ENCODE measurements around the gene ALDH16A1. TPM values are rescaled to one million over a fixed set of nuclear protein-coding genes. Genes with fewer than 3 reads are reported as not detected.

ALDH16A1 gene
- total and polyA plus RNA-seq, 7 donors: 3.6 to 12.9 (median 7.4) TPM

DNA sequence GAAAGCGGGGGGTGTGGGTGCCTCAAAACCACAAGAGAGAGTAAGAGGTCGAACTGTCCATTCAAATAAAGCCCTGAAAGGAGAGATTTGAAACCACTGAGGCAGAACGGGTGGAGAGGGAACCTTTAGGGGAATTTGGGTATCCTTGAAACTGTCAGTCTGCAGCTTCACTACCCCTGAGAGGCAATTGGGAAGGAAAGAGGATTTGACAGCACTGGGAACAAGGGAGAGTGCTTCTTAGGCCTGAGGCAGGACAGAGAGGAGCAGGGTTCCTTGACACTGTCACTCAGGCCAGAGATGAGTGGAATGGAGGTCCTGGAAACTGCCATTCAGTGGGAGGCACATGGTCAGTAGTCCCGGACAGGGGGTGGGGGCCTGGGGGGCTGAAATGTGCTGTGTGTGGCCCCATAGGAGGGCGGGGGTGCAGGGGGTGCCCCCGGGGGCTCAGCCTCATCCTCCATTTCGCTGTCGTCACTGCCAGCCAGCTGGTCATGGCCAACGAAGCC, 22.8 kb upstream of the ALDH16A1 start:
- Histone ChIP-seq H3K27me3 (ENCODE audit: insufficient read depth in 3 of 3, low read length in 2 of 3) (peaks cover 0 to 97% (median 62%) of the 10 kb centered on the region in 3 donors), H3K27ac (no peak overlapping the region), H3K36me3 (ENCODE audit: insufficient read depth in 1 of 2, low read depth in 1 of 2) (no peaks in the 10 kb centered on the region), H3K4me3 (no peak overlapping the region), H3K4me1 (peaks cover 7% of the 10 kb centered on the region), H3K9me3 (no peaks in the 10 kb centered on the region)
- TF ChIP-seq CTCF (IDR thresholded peaks at IDR 0.05): no peak
- WGBS, 3 donors: 61 to 63% (median 63%) methylated on average over 8 to 9 of the region's 9 CpGs
- no peak for DNase-seq
- intact Hi-C loops (cut with DNase I): no loop called here
- no peak for ATAC-seq

DNA sequence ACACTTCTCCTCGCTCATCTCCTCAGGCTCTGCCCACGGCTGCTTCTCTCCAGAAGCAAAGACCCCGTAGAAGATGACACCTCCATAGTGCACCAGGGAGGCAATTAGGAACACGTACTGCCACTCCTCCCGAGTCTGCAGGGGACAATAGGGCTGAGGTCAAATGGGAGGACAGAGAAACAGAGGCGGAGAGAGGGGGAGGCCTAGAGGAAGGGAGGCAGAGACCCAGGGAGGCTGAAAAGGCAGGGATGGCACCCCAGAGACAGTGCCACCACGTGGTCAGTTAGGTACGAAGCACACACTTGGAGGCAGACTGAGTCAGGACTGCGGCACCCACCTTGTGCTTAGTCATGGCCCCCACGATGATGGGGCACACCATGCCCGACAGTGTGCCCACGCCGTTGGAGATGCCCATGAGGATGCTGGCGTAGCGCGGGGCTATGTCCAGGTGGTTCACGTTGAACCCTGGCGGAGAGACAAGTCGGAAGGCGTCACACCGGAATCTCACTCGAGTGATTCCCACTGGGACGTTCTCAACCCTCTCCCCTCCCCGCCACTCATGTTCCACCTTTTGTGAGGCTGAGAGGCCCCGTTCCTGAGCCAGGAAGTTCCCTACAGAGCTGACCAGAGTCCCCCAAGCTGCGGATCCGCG, 22.2 kb upstream of the ALDH16A1 start:
- H3K36me3 ChIP-seq (ENCODE audit: insufficient read depth in 1 of 2, low read depth in 1 of 2): no peaks in the 10 kb centered on the region
- no peak for DNase-seq
- intact Hi-C loops (cut with DNase I): no loop called here
- H3K4me1 ChIP-seq: peaks cover 7% of the 10 kb centered on the region
- no peak overlapping the region for H3K4me3 ChIP-seq
- H3K9me3 ChIP-seq: no peaks in the 10 kb centered on the region
- 54 to 62% (median 58%) methylated on average over 26 to 28 of the region's 28 CpGs for WGBS, 3 donors
- no peak for ATAC-seq
- peaks cover 0 to 97% (median 59%) of the 10 kb centered on the region in 3 donors for H3K27me3 ChIP-seq (ENCODE audit: insufficient read depth in 3 of 3, low read length in 2 of 3)
- no peak for TF ChIP-seq CTCF (IDR thresholded peaks at IDR 0.05)
- no peak overlapping the region for H3K27ac ChIP-seq

DNA sequence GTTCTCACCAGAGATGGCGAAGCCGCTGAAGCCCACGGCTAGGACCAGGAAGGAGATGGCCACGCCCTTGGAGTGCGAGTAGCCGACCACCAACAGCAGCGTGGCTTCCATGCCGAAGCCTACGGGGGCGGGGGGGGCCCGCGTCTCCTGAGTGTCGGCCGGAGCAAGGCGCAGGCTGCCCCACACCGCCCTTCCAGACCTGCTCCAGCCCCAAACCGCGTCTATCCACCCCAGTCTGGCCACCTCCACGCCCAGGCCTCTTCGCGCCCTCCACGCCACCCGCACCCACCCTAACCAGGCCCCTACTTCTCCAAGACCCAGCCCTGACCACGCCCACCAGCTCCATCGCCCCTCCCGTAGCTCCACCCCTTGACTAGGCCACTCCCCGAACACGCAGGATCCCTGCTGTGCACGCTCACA, 21.7 kb upstream of the ALDH16A1 start:
- no peak for TF ChIP-seq CTCF (IDR thresholded peaks at IDR 0.05)
- Histone ChIP-seq H3K4me3 (no peak overlapping the region), H3K27ac (no peak overlapping the region), H3K27me3 (ENCODE audit: insufficient read depth in 3 of 3, low read length in 2 of 3) (peaks cover 0 to 97% (median 54%) of the 10 kb centered on the region in 3 donors), H3K9me3 (no peaks in the 10 kb centered on the region), H3K36me3 (ENCODE audit: insufficient read depth in 1 of 2, low read depth in 1 of 2) (no peaks in the 10 kb centered on the region), H3K4me1 (peaks cover 7% of the 10 kb centered on the region)
- intact Hi-C loops (cut with DNase I): no loop called here
- ATAC-seq: no peak
- DNase-seq: no peak
- WGBS, 3 donors: 44 to 55% (median 49%) methylated on average over 23 to 29 of the region's 29 CpGs

DNA sequence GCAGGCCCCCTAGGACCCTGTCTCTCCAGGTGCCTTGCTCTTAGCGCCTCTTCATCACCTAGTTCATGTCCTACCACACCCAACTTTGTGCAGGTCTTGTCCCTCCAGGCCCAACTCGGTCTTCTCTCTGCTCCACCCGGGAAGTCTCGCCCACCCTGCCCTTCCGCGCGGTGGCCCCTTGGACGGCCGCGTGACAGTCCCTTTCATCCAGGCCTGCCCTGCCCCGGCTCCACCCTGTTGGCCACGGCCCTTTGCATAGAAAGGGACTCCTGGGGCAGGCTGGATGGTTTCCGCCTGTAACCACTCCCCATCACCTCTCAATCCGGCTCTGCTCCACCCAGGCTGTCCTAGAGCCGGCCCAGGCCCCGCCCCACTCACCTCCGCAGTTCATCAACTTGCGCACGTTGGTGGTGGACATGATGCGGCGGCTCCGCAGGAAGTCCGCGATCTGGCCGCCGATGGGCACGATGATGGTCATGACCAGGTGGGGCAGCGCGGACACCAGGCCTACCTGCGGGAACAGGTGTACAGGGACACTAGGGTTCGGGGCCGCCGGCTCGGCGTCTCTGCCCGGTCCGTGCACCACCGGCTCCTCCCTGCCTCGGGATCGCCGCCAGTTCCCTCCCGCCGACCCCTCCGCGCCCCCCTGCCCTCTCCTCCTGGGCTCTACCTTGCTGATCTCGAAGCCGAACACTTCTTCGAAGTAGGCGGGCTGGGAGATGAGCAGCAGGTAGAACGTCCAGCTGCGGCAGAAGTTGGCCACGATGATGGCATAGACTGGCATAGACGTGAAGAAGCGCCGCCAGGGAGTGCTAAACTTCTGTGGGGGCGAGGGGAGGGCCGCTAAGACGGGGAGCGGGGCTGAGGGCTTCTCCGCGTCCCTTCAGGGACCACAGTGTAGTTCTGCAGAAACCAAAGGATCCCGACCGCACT, 20.6 kb upstream of the ALDH16A1 start:
- H3K27ac ChIP-seq: no peak overlapping the region
- H3K27me3 ChIP-seq (ENCODE audit: insufficient read depth in 3 of 3, low read length in 2 of 3): peaks cover 0 to 97% (median 52%) of the 10 kb centered on the region in 3 donors
- ATAC-seq (no peak), DNase-seq (no peak)
- intact Hi-C loops (cut with DNase I): no loop called here
- H3K4me3 ChIP-seq: no peak overlapping the region
- WGBS, 3 donors: 15 to 18% (median 16%) methylated on average over 60 to 63 of the region's 63 CpGs
- peaks cover 7% of the 10 kb centered on the region for H3K4me1 ChIP-seq
- H3K36me3 ChIP-seq (ENCODE audit: insufficient read depth in 1 of 2, low read depth in 1 of 2): no peaks in the 10 kb centered on the region
- no peaks in the 10 kb centered on the region for H3K9me3 ChIP-seq
- no peak for TF ChIP-seq CTCF (IDR thresholded peaks at IDR 0.05)
